Stimulated activated CD8-positive, alpha-beta memory T cell treated with anti-CD3 and anti-CD28 coated beads, Interleukin-12 subunit alpha, Interleukin-12 subunit beta, amount 100 ng/mL, for 24 hours (primary cell): ENCODE measurements around the gene AUTS2.

ENCODE experiments used
- DNase-seq: peaks from one replicate; pipeline ENCODE4 v3.0.0-alpha.2; 2020; ENCODE audit errors: extremely low read depth

AUTS2 gene

GRCh38 chr7:69789563-69789962, 191.3 kb downstream of the AUTS2 start:
- no peak for DNase-seq

- DNase-seq = no peak
Measured at GRCh38 chr7:69790977-69791724, 192.9 kb downstream of the AUTS2 start.

DNA sequence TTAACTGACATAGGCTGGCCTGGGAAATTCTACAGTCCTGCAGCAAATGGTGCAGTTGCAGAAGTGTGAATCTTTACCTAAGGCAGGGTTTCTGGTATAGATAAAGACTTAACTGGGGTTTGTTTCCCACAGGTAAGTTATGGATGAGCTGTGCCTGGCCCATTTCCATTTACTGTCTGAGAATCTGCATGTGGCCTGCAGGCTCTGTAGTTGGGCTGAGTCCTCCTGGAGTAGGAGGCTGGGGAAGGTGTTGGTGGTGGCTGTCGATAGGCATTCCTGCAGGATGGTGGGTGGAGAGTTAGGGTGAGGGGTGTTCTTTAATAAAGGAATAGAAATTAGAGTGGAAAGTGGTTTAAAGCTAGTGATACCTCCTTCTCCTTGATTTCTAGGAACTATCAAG, 193.5 kb downstream of the AUTS2 start:
- DNase-seq = no peak

GRCh38 chr7:69795932-69796331, 197.7 kb downstream of the AUTS2 start:
- DNase-seq = no peak

GRCh38 chr7:69796416-69796815, 198.1 kb downstream of the AUTS2 start:
- no peak for DNase-seq

GRCh38 chr7:69799048-69799697, 200.9 kb downstream of the AUTS2 start:
- no peak for DNase-seq

DNA sequence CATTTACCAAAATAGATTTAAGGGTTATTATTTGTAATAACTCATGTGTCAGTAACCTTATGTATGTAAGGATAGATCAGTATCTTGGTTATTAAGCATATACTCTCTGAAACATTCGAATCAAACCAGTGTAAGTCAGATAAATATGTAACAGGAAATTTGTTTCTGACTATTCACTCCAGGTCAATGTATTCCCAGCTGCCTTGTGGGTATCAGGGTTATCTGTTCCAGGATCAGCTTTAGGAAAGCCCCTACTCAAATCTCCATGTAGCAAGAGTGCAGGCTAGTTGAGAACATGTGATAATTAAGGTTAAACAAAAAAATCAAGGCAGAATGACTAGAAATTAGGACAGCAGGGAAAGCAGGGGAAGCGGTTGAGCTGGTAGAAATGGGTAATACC, 201.7 kb downstream of the AUTS2 start:
- DNase-seq = no peak

DNA sequence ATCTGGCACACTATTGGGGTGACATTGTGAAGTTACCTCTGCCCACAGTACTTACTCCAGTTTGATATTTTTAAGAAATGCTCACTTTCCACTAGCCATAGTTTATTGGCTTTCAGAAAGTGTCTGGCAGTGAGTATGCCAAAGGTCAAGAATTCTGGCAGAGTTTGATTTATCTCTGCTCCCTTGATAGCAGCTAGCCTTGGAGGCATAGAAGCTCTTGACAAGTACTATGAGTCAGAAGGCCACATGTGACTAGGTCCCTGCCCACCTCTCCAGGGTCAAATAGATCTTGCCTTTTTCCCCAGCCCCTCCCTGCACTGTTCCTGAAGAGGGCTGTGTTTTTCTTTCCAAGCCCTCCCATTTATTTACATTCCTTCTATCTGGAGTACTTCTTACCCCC, 202.2 kb downstream of the AUTS2 start:
- DNase-seq = no peak

- DNase-seq = no peak
Measured at GRCh38 chr7:69801729-69802682, 203.7 kb downstream of the AUTS2 start.

DNA sequence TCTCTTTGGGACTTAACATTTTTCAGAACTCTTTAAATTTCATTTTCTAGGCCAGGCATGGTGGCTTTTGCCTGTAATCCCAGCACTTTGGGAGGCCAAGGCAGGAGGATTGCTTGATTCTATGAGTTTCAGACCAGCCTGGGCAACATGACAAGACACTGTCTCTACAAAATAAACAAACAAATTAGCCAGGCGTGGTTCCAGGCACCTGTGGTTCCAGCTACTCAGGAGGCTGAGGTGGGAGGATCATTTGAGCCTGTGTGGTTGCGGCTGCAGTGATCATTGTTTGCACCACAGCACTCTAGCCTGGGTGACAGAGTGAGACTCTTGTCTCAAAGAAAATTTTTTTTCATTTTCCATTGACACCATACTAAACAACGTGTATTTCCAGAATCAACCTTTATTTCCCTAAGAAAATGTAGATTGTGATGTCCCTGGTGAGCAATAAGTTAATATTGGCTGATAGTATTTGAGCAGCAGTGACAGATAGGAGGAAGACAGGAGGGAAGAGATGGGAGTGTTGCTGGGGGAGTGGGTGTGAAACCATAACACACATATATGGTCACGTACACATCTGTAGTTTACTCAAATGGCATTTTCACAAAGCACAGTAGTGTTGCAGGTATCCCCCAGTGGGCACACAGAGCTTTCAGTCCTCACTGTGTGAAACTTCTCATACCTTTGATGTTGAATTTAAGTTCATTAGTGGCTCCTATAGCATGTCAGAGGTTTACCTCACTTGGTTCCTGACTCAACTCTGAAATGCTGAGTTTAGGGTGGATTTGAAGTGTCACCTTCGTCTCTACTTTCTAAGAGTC, 205.6 kb downstream of the AUTS2 start:
- no peak for DNase-seq

DNA sequence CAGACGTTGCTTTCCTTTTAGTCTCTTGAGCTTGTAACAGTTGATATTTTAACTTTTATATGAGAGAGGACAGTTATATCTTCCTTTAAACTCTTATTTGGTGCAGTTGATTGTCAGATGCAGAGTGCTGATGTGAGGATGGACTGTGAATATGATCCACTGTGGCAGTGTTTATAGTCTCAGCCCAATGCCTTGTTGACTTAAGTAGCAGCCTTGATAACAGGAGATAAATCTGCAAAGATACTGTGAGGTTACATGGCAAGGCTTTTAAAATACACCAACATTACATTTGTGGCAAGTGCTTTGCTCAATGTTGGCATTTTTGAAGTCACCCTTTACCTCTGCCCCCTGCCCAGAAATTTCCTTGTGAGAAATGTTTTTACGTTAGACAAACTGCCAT, 206.7 kb downstream of the AUTS2 start:
- no peak for DNase-seq

GRCh38 chr7:69808391-69808790, 210.1 kb downstream of the AUTS2 start:
- DNase-seq = no peak

DNA sequence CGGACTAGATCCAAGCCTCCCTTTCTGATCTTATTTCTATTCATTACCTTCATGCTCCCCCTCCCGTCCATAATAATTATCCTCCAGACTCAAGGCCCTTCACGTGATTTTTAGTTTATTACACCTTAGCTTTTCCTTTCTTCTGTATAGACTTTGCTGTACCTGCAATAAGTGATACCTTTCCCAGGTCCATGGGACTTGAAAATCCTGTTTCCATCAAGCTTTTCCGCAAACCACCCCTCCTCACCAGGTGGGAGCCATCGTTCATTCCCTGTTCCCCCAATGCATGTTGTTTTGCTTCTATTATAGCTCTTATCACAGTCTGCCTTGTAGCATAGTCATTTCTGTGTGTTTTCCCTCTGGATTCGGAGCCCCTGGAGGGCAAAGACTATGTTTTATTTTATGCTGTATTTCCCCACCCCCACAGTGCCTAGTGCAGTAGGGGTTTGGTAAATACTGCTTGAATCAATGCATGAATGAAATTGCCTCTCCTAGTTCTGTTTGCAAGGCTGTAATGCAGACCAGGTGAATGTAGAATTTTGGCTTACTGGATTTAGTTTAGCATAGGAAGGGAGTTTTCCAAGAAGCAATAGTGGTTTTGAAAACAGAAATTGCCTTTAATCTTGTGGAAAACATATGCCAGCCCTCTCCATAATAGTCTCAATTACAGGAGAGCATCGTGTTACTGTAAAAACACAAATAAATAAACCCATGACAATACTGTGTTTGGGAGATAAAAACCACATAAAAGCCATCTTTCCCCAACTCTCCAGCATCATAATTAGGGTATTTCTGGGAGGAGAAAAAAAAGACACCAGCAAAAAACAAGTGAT, 213.4 kb downstream of the AUTS2 start:
- DNase-seq = no peak

DNA sequence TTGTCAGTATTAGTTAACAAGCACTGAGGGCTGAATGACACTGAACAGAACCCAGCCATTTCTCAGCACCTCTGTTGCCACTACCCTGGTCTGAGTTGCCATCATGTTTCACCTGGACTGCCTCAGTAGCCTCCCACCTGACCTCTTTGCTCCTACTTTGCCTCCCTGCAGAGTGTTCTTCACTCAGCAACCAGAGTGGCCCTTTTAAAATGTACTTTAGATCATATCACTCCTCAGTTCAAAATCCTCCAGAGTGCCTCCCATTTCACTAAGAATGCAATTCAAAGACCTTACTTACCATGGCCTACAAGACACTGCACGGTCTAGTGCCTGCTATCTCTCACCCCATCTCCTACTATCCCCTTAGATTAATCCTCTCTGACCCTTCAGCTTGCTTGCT, 214.5 kb downstream of the AUTS2 start:
- DNase-seq = no peak

- DNase-seq = no peak
Measured at GRCh38 chr7:69813637-69814240, 215.5 kb downstream of the AUTS2 start.

DNA sequence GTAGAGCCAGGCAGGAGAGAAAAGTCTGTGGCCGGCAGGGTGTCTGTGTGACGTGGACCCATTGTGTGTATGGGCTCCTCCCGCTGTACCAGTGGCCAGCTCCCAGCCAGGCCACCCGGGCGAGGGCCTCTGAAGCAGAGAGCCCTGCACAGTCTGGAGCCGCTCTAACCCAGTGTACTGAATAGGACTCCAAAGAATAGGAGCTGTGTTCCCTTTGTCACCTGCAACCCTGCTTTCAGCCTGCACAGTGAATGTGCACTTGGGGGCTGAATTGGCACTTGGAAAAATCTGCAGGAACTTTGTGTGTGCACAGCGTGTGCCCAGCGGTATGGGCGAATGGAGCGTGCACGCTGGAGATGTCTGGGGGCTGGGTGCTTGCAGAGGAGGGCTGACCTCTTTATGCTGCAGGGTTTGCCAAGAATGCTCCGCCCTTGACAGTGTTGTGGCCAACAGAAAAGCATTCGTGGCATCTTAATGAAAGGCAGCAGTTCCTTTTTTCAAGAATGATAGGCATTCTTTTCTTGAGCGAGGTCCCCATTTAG, 216.2 kb downstream of the AUTS2 start:
- no peak for DNase-seq

- no peak for DNase-seq
Measured at GRCh38 chr7:69816501-69816900, 218.2 kb downstream of the AUTS2 start.

- no peak for DNase-seq
Measured at GRCh38 chr7:69817121-69817520, 218.8 kb downstream of the AUTS2 start.

DNA sequence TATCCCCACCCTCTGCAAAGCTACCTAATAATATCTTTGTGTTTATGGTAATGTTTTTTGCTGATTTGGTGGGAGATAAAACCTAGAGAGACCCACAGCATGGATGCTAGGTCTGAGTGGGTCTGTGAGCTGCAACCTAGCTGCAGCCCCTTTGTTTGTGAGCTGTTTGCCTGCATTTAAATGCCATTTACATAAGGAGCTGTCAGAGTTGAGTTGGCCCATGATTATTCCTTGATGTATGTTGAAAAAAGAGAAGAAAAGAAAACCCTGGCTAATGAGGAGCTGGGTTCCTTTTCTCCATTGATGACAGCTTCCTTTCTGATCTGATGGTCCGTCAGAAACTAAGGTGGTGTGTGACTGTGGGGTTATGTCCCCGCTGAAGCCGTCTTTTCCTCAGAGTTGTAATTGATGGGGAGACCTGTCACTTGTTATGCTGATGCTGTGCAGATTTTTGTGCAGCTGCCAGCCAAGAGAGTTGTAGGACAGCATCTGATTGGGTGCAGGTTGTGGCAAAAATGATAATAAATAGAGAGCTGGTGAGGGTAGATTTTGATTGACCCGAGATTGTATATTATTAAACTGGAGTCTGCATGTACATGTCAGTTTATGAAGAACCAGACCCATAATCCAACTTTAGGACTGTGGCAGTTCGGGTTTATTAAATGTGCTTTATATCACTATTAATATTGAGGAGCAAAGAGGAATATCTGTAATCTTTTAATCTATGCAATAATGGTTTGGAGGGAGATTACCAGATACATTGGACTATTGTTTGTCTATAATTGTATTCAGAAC, 219.8 kb downstream of the AUTS2 start:
- DNase-seq = no peak
